HG02938 (cell line): ENCODE data around the gene BANP.
"Not testable (repeated sequence)": the region's sequence is repeated elsewhere in the genome, so short reads cannot be mapped to it uniquely, and the experiment has no call there.

Source experiments
- ATAC-seq: cut with Tn5 transposase; IDR thresholded peaks from one replicate; pipeline ENCODE4 v1.9.1; 2021; ENCODE audit warnings: mild to moderate bottlenecking, moderate library complexity; ENCODE audit not compliant: unreplicated experiment

Gene BANP

DNA sequence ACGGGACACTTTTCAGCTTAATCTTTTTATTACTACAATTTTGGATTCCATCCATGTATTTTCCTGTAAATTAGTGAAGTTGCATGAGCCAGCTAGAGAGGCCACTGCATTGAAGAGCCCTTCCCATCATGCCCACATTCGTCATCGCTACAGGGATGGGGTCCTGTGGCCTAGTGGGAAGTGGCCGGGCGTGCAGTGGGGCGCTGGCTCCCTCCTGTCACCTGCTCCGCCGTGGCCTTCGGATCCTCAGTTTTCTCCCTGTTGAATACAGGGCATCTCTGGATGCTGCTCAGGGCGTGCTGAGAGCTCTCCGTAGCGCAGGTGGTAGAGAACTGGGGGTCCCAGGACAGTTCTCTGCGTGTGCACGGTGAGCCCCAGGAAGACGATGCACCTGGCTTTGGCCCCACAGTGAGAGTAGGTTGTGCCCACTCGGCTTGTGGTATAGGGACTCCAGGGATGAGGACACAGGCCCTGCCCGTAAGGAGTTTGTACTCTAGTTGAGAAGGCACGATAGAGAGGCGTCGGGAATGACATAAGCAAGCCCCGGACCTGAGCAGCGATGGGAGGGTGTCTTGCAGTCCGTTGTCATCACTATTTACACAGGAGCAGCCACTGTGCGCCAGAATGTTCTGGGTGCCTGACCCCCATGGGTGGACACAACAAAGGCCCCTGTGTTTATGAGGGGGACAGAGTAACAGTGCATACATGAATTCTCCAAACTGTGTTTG, 74.8 kb downstream of the BANP start:
- not testable (repeated sequence) for ATAC-seq

DNA sequence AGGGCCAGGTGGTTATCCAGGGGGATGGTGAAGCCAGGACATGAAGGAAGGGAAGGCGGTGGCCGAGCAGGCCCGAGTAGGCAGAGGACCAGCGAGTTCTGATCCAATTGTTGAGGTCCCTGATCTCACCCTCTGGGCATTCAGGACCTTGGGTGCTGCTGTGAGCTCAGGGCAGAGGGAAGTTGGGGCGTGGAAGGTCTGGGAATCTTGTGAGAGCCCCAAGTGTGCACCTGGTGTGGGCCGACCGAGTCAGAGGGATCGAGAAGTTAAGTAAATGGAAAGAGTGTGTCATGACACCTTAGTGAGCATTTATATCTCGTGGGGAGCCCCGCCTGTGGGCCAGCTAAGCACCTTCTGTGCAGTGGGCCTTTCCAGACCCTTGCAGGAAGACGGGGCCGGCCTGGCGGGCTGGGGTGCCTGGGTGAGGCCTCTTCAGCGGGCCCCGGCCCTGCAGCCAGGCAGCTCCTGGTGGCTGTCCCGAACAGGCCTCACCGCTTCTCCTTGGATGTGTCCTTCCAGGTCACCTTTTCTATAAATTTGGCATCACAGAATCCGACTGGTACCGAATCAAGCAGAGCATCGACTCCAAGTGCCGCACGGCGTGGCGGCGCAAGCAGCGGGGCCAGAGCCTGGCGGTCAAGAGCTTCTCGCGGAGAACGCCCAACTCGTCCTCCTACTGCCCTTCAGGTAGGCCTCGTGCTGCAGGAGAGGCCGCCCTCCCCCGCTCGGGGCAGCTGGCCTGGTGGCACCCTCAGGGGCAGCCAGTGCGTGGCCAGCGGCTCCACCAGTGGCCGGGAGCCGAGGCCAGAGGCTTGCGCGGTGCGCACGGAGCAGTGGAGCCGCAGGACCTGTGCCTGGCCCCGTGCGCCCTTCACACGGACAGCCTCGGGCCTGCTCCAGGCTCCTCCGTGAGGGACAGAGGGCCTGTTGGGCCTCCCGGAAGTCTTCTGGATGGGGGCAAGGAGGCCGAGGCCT, 76.0 kb downstream of the BANP start:
- ATAC-seq, result no peak

DNA sequence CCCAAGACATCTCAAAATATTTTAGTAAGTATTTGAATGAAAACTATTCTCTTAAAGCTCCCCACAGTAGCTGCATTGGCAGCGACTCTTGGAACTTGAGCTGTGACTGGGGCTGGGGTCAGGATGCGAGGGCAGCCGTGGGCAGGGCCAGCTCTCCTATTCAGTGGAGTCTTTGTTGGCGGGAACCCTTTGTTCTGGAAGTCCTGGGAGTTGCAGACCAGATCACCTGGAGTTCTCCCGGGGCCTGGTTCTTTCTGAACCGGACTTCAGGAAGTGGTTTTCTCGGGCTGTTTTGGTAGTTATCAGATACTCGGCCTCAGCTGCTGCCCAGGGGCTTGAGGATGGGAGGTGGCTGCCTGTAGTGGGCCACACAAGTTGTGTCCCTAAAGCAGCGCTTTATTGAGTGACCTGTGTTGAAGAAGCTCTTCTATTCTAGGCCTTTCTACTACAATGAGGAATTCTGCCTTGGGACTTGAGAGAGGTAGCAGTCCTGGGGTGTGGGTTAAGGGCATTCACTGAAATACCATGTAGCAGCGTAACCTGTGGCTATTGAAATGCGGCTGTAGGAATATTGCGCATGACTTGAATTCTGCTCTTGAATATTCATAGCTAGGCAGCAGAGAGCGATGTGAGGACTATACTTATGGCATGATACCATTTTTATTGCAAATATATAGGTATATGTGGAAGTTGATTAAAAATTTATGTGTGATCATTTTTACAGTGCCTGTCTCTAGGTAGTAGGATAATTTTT, 77.1 kb downstream of the BANP start:
- not testable (repeated sequence) for ATAC-seq

DNA sequence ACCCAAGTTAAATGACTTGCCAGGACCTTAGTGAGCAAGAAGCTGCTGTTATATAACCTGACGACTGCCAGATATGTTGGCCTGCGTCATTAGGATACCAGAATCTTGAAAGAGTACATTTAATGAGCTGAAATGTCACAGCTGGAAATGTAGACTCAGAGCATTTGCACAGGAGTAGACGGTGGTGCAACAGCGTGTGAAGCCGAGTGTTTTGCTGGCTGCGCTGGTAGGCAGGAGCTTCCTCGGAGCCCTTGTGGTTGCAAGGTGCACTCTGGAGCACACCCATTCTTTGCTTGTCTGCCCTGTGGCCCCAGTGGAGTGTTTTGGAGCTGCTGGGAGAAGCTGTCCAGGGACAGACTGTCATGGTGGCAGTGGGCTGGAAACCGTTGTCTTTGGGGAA, 79.3 kb downstream of the BANP start:
- no peak for ATAC-seq

DNA sequence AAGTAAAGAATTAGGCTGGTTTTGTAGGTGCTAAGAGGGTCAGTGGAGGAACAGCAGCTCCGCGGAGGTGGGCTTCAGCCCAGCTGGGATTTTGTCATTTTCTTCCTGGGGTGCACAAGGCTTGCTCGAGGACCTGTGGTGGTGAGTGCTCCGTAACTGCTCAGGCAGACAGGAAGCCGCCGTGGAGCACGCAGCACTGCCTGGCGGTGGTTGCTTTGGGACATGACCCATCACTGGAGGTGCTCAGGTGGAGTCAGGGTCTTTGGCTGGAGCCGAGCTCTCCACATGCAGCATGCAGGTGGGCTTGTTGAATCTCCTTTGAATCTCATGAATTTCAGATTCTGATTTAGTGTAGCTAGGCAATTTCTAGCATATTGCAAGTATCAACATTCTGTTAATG, 79.7 kb downstream of the BANP start:
- not testable (repeated sequence) for ATAC-seq

DNA sequence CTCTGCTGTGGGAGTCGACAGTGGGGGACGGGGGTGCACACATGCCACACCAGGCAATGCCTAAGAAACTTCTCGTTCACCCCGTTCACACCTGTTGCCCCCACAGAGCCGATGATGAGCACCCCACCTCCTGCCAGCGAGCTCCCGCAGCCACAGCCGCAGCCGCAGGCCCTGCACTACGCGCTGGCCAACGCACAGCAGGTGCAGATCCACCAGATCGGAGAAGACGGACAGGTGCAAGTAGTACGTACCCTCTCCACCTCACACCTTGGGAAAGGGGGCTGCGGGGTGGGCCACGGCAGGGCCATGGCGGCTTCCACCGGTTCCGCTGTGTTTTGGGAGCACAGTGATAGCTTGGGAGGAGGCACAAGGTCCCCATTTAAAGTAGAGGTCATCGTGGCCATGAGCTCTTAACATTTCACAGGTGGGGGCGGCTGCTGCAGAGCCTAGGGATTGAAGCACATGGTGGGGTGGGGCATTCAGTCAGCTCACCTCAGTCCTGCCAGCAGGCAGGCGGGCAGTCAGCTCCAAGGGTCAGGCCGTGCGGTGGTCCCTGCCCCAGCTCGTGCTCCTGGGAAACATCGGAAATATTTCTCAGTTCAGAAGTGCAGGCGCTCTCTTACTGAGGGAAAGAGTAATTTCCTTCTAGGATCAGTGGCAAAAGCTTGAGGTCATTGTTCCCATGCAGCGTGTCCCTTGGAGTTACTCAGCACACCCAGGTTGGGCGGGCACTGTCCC, 81.9 kb downstream of the BANP start:
- not testable (repeated sequence) for ATAC-seq

DNA sequence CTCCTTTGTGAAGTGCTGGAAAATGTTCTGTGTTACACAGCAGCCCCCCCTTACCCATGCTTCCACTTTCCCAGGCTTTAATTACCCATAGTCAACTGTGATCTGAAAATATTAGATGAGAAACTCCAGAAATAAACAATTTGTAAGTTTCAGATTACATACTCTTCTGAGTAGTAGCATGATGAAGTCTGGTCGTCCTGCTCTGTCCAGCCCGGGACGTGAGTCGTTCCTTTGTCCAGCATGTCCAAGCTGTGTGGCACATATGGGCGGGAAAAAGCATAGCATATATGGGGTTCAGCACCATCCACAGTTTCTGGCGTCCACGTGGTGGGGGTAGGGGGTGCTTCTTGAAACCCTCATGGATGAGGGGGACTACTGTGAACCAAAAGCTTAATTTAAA, 83.5 kb downstream of the BANP start:
- no peak for ATAC-seq

DNA sequence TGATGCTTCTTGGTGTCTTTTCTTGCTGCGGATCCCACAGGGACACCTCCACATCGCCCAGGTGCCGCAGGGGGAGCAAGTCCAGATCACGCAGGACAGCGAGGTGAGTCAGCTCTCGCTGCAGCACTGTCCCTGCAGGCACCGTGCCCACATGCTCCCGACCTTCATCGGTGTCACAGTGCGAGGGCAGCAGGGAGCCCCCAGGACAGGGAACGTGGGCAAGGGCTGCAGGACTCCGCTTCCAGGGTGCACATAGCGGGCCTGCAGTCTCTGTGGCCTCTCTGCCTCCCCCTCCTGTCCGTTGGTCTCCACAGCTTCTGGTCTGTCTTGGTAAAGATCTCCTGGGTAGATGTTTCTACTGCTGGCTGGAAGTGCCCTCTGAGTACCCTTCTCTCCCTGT, 84.1 kb downstream of the BANP start:
- ATAC-seq, result no peak

DNA sequence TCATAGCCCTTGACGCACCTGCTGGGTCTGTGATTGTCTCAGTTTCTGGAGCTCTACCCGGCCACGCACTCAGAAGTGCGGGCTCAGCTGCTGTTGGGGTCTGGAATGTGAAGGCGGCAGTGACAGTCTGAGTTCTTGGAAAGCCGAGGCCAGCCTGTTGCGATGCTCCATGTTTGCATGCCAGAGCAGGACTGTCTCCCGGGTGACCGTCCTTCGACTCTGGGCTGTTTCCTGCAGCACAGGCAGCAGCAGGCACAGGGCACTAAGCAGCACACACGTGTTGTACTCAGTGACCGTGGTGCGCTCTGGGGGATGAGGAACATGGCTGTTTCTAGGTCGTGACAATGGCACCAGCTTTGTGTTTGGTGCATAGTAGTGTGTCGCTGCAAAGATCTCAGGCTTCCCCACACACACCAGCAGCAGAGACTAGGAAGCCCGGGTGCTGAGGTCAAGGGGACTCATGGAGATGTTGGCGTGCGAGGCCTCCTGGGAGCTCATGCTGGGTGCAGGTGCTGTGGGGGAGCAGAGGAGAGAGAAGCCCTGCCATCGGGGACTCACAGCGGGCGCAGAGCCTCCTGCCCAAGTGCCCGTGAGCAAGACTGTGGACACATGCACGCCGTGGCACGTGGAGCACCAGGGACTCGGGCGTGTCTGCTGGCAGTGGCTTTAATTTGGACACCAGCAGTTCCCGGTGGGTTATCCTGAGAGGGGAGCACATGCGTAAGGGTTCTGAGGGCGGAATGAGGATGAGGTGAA, 84.8 kb downstream of the BANP start:
- not testable (repeated sequence) for ATAC-seq

DNA sequence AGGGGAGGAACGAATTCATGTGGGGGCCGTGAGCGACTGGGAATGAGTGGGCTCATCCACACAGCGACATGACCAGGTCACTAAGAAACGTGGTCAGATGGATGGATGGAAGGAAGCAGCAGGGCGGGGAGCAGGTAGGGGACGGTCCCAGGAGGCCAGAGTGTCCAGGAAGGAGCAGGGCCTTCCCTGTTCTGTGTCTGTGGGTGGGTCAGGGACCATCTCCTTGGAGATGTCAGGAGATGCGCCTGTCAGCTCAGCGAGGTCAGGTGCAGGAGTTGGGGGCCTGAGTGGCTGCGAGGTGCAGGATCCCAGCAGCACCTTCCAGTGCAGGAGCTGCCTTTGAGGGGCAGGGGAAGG, 85.4 kb downstream of the BANP start:
- ATAC-seq, result not testable (repeated sequence)

DNA sequence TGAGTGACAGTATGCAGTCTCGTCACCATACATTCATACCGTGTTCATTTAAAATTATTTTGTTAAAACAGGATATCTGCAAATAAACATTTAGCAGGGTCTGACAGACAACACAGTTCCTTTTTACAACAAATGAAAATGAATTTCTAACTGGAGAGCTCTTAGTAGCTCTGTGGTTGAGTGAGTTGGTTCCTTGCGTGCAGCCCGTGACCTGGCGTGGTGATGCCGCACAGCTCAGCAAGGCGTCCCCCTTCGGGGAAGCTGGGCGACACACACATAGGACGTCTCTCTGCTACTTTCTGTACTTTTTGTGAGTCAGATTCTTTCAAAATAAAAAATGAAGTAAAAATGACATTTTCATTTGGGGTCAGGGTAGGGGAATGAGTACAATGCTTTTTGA, 86.1 kb downstream of the BANP start:
- ATAC-seq, result not testable (repeated sequence)

DNA sequence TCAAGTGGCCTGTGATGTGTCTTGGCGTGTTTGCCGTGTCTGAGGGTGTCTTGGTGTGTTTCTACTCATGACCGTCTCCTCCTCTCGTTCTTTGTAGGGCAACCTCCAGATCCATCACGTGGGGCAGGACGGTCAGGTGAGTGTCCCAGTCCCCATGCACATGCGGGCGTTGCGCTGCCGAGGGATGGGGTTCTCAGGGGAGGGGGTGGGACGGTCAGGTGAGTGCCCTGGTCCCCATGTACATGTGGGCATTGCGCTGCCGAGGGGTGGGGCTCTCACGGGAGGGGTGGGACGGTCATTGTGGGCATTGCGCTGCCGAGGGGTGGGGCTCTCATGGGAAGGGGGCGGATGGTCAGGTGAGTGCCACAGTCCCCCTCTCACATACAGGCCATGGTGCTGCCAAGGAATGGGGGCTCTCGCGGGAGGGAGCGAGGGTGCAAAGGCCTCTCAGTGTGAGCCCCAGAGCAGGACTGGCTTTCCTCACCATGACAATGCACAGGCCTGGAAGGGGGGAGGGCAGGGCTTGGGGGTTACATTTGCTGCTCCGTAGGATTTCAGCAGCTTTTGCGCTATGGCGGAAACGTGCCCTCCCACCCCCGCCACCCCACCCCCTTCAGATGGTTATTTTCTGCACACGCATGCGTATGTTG, 86.8 kb downstream of the BANP start:
- ATAC-seq, result not testable (repeated sequence)

DNA sequence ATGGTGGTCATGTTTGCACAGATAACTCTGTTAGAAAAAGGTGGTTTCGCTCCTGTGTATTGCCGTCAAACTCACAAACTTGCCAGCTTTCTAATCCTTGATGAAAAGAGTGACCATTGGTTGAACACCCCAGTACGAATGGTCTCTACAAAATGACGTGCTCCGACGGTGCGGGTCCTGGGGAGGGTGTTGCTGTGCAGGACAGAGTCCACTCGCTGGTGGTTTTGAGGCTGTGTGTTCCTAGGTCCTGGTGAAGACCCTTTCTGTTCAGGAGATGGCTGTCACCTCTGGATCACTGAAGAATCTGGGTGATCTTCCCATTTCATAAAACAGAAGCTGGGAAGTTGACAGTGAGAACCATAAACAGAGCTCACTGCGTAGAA, 87.3 kb downstream of the BANP start:
- ATAC-seq, result not testable (repeated sequence)

DNA sequence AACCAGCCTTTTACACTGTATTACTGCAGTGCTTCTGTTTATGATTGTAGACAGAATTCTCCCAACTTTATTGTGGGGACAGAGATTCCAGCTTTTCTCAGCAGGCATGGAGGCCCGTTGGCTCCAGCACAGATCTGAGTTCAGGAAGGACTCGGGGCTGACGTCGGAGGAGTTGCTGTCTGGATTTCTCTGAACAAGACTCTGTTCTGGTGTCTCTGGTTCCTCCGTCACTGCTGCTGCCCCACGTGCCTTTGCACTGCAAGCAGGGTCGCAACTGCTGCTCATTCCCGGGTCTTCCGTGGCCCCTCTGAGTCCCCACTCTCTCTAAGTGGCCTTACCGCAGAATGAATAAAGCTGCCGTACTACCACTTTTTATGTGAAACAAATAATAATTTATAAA, 88.4 kb downstream of the BANP start:
- ATAC-seq, result no peak

DNA sequence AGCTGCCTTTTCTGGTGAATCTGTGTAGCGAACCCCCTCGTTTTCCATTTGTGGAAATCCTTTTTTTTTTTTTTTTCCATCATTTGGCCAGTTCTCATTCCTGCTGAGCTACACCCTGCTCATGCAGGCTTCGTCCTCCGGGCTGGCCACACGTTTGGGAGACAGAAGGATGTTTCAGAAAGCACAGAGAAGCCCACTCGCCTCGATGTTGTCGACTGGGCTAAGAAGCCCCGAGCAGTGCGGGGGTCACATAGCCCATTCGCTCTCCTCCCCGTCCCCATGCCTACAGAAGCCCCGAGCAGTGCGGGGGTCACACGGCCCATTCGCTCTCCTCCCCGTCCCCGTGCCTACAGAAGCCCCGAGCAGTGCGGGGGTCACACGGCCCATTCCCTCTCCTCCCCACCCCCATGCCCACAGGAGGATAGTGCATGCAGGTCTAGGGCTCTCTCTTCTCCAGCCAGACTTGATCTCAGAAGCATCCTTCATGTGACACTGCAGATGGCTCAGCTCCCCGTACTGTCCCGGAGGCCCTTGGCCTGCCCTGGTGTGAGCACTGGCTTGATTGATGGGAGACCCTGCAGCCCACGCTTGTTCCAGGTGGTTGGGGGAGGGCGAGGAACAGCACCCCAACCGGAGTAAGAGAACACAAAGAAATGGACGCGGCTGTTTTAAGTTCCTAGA, 89.1 kb downstream of the BANP start:
- not testable (repeated sequence) for ATAC-seq

DNA sequence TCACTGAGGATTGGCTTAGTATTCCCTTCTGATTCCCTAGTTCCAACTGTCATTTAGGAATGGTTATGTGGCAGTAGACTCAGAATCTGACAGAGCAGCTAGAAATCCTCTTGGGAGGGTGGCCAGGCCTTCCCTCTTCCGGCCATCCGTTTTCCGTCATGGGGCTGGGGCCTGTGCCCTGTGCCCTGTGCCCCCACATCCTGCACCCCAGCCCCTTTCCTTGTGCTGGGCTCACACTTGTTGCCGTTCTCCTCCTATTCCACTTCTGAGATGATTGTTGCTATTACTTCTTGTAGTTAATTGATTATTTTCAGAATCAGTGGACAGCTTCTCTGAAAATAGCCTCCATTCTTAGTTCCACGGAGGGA, 89.6 kb downstream of the BANP start:
- not testable (repeated sequence) for ATAC-seq

DNA sequence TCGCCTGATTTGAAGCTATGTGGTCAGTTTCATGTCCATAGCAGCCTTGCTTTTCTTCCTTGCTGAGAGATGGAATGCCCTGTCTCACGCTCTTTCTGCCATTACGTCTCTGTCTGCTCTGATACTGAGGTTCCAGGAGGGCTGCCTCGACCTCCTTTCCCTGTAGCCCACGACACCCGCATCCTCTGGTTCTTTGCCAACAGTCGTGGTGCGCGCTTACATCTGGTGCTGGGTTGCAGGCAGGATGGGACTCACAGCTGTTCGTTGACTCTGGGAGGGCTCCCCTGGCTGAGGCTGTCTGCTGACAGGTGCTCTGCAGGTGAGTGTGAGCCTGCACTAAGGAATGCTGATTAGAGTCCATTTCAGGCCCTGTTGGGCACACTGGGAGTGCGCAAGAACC, 90.3 kb downstream of the BANP start:
- not testable (repeated sequence) for ATAC-seq

DNA sequence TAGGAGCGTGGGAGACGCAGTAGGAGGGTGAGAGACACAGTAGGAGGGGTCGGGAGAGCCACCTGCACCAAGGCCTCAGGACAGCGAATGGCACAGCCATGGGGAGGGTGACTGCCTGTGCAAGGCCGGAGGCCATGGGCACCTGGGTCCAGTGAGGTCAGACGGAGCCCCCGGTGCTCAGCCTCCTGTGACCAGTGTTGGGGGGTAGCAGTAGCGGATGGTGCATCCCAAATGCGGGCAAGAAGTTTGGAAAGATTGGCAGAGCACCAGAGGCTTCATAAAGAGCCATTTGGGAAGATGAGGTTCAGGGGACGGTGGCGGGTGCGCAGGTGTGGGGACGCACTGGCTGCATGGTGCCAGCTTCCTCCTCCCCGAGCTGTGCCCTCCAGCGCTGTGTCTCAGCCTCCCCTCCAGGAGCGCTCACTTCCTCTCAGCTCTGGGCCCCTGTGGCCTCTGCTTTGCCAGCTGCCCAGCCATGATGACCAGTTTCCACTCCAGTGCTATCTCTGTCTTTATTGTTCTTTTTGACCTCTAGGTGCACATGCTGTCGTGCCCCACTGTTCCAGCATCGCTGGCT, 90.8 kb downstream of the BANP start:
- not testable (repeated sequence) for ATAC-seq
